ENCODE results near the gene TERT.

DNA sequence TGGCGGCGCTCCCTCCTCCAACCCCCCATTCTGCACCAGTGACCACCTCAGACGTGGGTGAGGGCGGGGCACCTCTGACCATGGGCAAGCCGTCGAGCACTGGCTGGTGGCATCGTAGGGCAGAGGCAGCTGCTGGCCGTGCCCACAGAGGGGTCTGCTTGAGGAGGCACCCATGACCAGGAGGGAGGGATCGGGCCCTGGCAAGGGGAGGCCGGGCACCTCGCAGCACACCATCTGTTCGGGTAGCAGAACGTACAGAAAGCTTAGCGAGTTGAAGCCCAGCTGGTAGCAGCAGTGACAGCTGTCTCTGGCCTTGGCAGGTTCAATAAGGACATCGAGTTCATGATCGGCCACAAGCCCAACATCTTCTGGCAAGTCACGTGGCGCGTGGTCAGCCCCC lies 74.0 kb downstream of the TERT start:
- TF ChIP-seq, protein P1, sequence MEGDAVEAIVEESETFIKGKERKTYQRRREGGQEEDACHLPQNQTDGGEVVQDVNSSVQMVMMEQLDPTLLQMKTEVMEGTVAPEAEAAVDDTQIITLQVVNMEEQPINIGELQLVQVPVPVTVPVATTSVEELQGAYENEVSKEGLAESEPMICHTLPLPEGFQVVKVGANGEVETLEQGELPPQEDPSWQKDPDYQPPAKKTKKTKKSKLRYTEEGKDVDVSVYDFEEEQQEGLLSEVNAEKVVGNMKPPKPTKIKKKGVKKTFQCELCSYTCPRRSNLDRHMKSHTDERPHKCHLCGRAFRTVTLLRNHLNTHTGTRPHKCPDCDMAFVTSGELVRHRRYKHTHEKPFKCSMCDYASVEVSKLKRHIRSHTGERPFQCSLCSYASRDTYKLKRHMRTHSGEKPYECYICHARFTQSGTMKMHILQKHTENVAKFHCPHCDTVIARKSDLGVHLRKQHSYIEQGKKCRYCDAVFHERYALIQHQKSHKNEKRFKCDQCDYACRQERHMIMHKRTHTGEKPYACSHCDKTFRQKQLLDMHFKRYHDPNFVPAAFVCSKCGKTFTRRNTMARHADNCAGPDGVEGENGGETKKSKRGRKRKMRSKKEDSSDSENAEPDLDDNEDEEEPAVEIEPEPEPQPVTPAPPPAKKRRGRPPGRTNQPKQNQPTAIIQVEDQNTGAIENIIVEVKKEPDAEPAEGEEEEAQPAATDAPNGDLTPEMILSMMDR (IDR thresholded peaks at IDR 0.05; ENCODE audit: low read depth, low read length), result no peak
- no peak for TF ChIP-seq EZH2phosphoT487 (IDR thresholded peaks at IDR 0.05; ENCODE audit: low read depth)
